Astrocyte of the spinal cord (primary cell): Measurements from ENCODE around the gene EPB41L3.

Source experiments
- DNase-seq: peaks from one replicate; pipeline ENCODE4 v3.0.0; 2011; ENCODE audit warnings: low read depth, low spot score
- H3K4me3 ChIP-seq: 2 replicates; pipeline ENCODE4 v1.5.1; 2011; ENCODE audit warnings: low read depth, mild to moderate bottlenecking, low read length, moderate library complexity
- in situ Hi-C: cut with HindIII; loops from 2 replicates; pipeline ENCODE4 v1.10.0; 2017; ENCODE audit warnings: low sequenced_read_pairs
- TF ChIP-seq, protein P1 (sequence below): IDR thresholded peaks from 2 replicates; pipeline ENCODE4 v1.5.1; 2012; ENCODE audit warnings: low read depth, mild to moderate bottlenecking, low read length, inconsistent platforms

EPB41L3 gene

DNA sequence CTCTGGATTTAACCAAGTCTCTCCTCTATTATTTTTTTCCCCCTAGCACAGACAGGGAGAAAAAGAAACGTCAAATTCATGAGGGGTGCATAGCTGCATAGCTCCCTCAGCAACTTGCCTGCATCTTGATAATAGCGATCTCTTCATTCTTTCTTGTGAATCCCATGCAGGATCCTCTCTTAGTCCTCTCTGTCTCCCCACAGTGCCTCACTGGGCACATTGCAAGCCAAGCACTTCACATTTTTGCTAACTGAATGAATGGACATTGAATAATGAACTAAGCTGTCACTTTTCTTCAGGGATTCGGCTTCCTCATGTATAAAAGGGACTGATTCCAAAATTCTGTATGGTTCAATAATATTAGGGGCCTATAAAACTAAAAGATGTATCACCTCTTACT is 2.9 kb upstream of the EPB41L3 start:
- DNase-seq, result peak; percentile 72
- TF ChIP-seq, protein P1, sequence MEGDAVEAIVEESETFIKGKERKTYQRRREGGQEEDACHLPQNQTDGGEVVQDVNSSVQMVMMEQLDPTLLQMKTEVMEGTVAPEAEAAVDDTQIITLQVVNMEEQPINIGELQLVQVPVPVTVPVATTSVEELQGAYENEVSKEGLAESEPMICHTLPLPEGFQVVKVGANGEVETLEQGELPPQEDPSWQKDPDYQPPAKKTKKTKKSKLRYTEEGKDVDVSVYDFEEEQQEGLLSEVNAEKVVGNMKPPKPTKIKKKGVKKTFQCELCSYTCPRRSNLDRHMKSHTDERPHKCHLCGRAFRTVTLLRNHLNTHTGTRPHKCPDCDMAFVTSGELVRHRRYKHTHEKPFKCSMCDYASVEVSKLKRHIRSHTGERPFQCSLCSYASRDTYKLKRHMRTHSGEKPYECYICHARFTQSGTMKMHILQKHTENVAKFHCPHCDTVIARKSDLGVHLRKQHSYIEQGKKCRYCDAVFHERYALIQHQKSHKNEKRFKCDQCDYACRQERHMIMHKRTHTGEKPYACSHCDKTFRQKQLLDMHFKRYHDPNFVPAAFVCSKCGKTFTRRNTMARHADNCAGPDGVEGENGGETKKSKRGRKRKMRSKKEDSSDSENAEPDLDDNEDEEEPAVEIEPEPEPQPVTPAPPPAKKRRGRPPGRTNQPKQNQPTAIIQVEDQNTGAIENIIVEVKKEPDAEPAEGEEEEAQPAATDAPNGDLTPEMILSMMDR, result peak; percentile 87
- in situ Hi-C loops, result no loop called here
- H3K4me3 ChIP-seq, result no peak overlapping the region

GRCh38 chr18:5543036-5543680 is 639 bp downstream of the EPB41L3 start:
- no peak for DNase-seq
- in situ Hi-C loops, result no loop called here
- peak overlapping the region; percentile 71 for H3K4me3 ChIP-seq
- TF ChIP-seq, protein P1, result no peak

DNA sequence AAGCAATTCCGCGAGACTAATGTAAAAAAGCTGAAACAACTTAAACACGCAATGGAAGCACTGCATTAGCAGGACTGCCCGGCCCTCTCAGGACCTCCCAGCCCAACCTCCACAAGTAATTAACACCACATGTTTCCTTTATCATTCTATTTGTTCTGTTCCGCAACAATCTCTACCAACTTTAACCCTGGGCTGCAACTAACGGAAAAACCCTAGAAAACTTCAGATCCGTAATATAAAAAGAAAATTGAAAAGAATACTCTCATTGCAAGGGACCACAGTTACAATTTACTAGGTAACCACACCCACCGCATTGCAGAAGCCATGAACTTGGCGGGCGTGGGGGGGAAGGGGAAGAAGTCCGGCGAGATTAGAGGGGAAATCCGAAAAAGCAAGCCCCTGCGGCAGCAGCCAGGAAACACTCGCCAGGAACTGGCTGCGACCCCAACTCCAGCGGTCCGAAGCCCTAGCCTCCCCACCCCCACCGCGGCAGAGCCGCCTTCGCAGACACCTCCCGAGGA is 1.2 kb downstream of the EPB41L3 start:
- TF ChIP-seq, protein P1, result no peak
- in situ Hi-C loops, result no loop called here
- peak; percentile 45 for DNase-seq
- H3K4me3 ChIP-seq, result peak overlapping the region; percentile 71

- TF ChIP-seq, protein P1, result no peak
- in situ Hi-C loops, result no loop called here
- no peak overlapping the region for H3K4me3 ChIP-seq
- DNase-seq, result no peak
These were observed 2.2 kb downstream of the EPB41L3 start for GRCh38 chr18:5541644-5542043.

DNA sequence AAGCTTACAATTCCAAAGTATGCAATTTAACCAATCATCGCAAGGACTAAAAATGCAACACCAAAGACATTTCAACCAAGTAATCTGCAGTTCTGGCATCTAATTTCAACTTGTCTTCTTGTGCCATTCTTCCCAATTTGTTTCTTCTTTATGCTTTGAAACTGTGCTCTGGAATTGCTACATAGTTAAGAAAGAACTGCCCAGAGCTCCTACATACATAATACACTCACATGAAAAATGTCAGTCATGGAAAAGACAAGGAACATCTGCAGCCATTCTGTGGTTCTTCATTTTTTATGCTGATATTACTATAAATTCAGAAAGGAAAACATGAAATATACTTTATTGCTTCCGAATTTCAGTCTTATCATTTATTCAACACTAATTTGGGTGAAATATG is 4.4 kb downstream of the EPB41L3 start:
- DNase-seq, result no peak
- H3K4me3 ChIP-seq, result no peak overlapping the region
- TF ChIP-seq, protein P1, result no peak
- in situ Hi-C loops, result no loop called here

- DNase-seq, result no peak
- in situ Hi-C loops, result no loop called here
- TF ChIP-seq, protein P1, result no peak
- no peak overlapping the region for H3K4me3 ChIP-seq
These were observed 5.3 kb downstream of the EPB41L3 start for GRCh38 chr18:5538544-5538943.
